HFF-Myc (cell line): ENCODE data around the gene APOBEC3A.
"Not testable (repeated sequence)": the region's sequence is repeated elsewhere in the genome, so short reads cannot be mapped to it uniquely, and the experiment has no call there.

Source experiments
- DNase-seq: peaks from one replicate; pipeline ENCODE4 v3.0.0-alpha.2; 2011; ENCODE audit warnings: low read depth; ENCODE audit errors: extremely low read depth
- H3K4me3 ChIP-seq: replicated peaks from 2 replicates; pipeline ENCODE4 v1.5.1; 2011; ENCODE audit warnings: low read depth, mild to moderate bottlenecking, control low read depth, low read length
- TF ChIP-seq, protein P1 (sequence below): IDR thresholded peaks from 2 replicates; pipeline ENCODE4 v1.5.1; 2012; ENCODE audit warnings: mild to moderate bottlenecking, low read depth, low read length, control low read depth; ENCODE audit errors: missing control alignments

APOBEC3A gene

GRCh38 chr22:38957808-38958650 is 620 bp downstream of the APOBEC3A start:
- no peak for DNase-seq
- no peak overlapping the region for H3K4me3 ChIP-seq
- TF ChIP-seq, protein P1, sequence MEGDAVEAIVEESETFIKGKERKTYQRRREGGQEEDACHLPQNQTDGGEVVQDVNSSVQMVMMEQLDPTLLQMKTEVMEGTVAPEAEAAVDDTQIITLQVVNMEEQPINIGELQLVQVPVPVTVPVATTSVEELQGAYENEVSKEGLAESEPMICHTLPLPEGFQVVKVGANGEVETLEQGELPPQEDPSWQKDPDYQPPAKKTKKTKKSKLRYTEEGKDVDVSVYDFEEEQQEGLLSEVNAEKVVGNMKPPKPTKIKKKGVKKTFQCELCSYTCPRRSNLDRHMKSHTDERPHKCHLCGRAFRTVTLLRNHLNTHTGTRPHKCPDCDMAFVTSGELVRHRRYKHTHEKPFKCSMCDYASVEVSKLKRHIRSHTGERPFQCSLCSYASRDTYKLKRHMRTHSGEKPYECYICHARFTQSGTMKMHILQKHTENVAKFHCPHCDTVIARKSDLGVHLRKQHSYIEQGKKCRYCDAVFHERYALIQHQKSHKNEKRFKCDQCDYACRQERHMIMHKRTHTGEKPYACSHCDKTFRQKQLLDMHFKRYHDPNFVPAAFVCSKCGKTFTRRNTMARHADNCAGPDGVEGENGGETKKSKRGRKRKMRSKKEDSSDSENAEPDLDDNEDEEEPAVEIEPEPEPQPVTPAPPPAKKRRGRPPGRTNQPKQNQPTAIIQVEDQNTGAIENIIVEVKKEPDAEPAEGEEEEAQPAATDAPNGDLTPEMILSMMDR = no peak

DNA sequence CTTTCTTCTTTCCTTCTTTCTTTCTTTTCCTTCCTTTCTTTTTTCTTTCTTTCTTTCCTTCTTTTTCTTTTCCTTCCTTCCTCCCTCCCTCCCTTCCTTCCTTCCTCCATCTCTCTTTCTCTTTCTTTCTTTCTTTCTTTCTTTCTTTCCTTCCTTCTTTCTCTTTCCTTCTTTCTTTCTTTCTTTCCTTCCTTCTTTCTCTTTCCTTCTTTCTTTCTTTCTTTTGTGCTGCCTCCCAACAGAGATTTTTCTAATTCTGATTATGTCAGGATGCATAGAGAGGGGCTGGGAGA is 1.2 kb downstream of the APOBEC3A start:
- H3K4me3 ChIP-seq, DNase-seq: not testable (repeated sequence)

GRCh38 chr22:38959590-38959989 is 2.2 kb downstream of the APOBEC3A start:
- TF ChIP-seq, protein P1 = no peak
- no peak overlapping the region for H3K4me3 ChIP-seq

DNA sequence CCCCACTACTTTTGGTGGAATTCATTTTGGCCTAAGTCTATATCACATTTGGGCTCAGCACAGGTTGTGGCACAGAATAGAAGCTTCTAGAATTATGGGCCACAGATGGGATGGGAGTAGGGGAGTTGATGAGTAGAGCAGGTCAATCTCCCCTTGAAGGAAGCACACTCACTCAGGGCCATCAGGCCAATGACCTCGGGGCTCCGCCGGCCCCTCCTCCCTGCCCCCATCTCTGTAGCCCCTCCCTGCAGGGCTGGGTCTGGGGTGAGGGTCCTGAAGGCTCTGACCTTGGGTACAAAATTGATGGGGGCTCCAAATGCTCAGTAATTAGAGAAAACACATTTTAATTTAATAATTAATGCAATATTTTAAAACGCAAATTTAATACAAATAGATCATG is 3.3 kb downstream of the APOBEC3A start:
- DNase-seq, H3K4me3 ChIP-seq: not testable (repeated sequence)

More at GRCh38 chr22:38959590-38959989, 2.2 kb downstream of the APOBEC3A start:
- DNase-seq = no peak

GRCh38 chr22:38963291-38963738 is 5.9 kb downstream of the APOBEC3A start:
- DNase-seq, H3K4me3 ChIP-seq: not testable (repeated sequence)

DNA sequence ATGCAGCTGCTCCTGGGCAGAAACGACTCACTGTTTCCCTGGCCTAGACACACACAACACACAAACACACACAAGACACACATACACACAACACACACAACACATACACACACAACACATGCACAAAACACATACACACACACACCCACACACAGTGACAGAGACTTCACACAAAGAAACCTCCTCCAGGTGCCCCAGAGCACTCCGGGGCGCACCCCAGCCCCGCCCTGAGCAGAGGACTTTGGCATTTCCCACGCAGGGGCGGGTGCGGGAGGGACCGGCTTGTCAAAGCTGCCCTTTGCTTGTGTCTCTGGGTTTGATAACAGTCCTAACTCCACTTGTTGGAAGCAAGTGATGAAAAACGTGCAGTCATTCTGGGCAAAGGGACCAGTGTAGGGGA is 6.5 kb downstream of the APOBEC3A start:
- H3K4me3 ChIP-seq = no peak overlapping the region
- no peak for DNase-seq
- TF ChIP-seq, protein P1 = no peak

- no peak for DNase-seq
- TF ChIP-seq, protein P1 = no peak
- no peak overlapping the region for H3K4me3 ChIP-seq
Measured at GRCh38 chr22:38964306-38964705, 6.9 kb downstream of the APOBEC3A start.

DNA sequence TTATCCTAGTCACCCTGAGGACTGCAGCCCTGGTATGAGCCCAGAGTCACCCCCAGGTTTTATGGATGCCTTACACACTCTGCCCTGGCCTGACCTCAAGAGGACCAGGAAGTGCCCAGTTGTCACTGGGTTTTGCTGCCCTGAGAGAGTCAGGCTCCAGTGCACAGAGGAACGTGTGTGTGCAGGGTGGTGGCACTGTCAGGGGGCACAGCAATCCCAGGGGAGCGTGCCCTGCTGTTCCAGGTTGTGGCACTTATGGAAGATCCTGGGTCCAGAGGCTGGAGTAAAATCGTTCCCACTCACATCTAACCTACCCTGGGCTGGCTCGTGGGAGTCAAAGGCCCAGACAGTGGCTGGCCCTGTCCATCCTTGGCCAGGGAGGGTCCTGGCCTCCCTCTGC is 7.6 kb downstream of the APOBEC3A start:
- DNase-seq = no peak
- TF ChIP-seq, protein P1 = no peak

More for the DNA sequence above, 7.6 kb downstream of the APOBEC3A start:
- H3K4me3 ChIP-seq = no peak overlapping the region
